GM12801 (cell line): ENCODE results near the gene CCT6B.

Experiments used
- CTCF ChIP-seq: IDR thresholded peaks from one replicate; pipeline ENCODE4 v1.5.1; 2011; ENCODE audit warnings: control low read depth; ENCODE audit not compliant: insufficient read length; ENCODE audit errors: extremely low read depth

The CCT6B gene

GRCh38 chr17:34961093-34961911, at the start of gene CCT6B, which contains the start of gene ZNF830:
CCT6B (minus strand) TSS chr17:34961460; CDS start chr17:34961393, 67 bp downstream.
ZNF830 (plus strand) TSS chr17:34961540; CDS start chr17:34961567, 27 bp downstream.
- no peak for TF ChIP-seq CTCF

- no peak for TF ChIP-seq CTCF
Measured at GRCh38 chr17:35010093-35010492, 48.8 kb upstream of the CCT6B start.

GRCh38 chr17:35006961-35007360, 45.7 kb upstream of the CCT6B start:
- TF ChIP-seq CTCF: no peak

GRCh38 chr17:35006345-35006744, 45.1 kb upstream of the CCT6B start:
- TF ChIP-seq CTCF: no peak

GRCh38 chr17:35003778-35004177, 42.5 kb upstream of the CCT6B start:
- TF ChIP-seq CTCF: no peak

- TF ChIP-seq CTCF: no peak
Measured at GRCh38 chr17:35002876-35003551, 41.8 kb upstream of the CCT6B start.

- no peak for TF ChIP-seq CTCF
Measured at GRCh38 chr17:35001549-35001948, 40.3 kb upstream of the CCT6B start.
